ENCODE data around the gene VAPB.

Gene VAPB

GRCh38 chr20:58486207-58486606 is 97.2 kb downstream of the VAPB start:
- ATAC-seq = no peak

- no peak for ATAC-seq
Observed at GRCh38 chr20:58492074-58492718, 103.2 kb downstream of the VAPB start.

- no peak for ATAC-seq
Observed at GRCh38 chr20:58492795-58493524, 103.9 kb downstream of the VAPB start.

- ATAC-seq = no peak
Observed at GRCh38 chr20:58494923-58495622, 106.0 kb downstream of the VAPB start.

- no peak for ATAC-seq
Observed at GRCh38 chr20:58495623-58496428, 106.8 kb downstream of the VAPB start.

GRCh38 chr20:58496429-58496769 is 107.4 kb downstream of the VAPB start:
- no peak for ATAC-seq

GRCh38 chr20:58497076-58497641 is 108.1 kb downstream of the VAPB start:
- ATAC-seq = no peak

- ATAC-seq = no peak
Observed at GRCh38 chr20:58497724-58498469, 108.9 kb downstream of the VAPB start.

GRCh38 chr20:58498470-58499068 is 109.5 kb downstream of the VAPB start:
- no peak for ATAC-seq

- no peak for ATAC-seq
Observed at GRCh38 chr20:58500256-58500655, 111.2 kb downstream of the VAPB start.

All from activated CD4-positive, CD25-positive, alpha-beta regulatory T cell treated with anti-CD3 and anti-CD28 coated beads, Interleukin-2, amount 50 U/mL, for 24 hours (primary cell).